Left ventricle myocardium inferior (tissue), 1 donor: ENCODE measurements around the gene NOM1. TPM values are rescaled to one million over a fixed set of nuclear protein-coding genes. Genes with fewer than 3 reads are reported as not detected.
"Not testable (repeated sequence)": the region's sequence is repeated elsewhere in the genome, so short reads cannot be mapped to it uniquely, and the experiment has no call there.

Experiments
- DNase-seq: peaks from one replicate; pipeline ENCODE4 v3.0.0-alpha.2; 2020
- H3K27ac ChIP-seq: fragments of 200-600 bp; replicated peaks from 2 replicates; pipeline ENCODE4 v1.8.0; 2021
- H3K27me3 ChIP-seq: fragments of 200-600 bp; 2 replicates; pipeline ENCODE4 v1.8.0; 2021; ENCODE audit warnings: low read depth
- H3K36me3 ChIP-seq: fragments of 200-600 bp; 2 replicates; pipeline ENCODE4 v1.8.0; 2021
- H3K4me1 ChIP-seq: fragments of 200-600 bp; 2 replicates; pipeline ENCODE4 v1.8.0; 2021
- H3K4me3 ChIP-seq: fragments of 200-600 bp; 2 replicates; pipeline ENCODE4 v1.8.0; 2021; ENCODE audit warnings: mild to moderate bottlenecking, moderate library complexity
- H3K9me3 ChIP-seq: fragments of 200-600 bp; replicated peaks from 2 replicates; pipeline ENCODE4 v1.8.0; 2021
- intact Hi-C: fragments of 100-400 bp; cut with micrococcal nuclease; formaldehyde crosslinking; loops from one replicate; pipeline ENCODE4 v1.11.0; 2022
- total RNA-seq: library from RNA; stranded (reverse); fragmentation: NEBNext Ultra II Directional; extraction: Animal tissue kit (Norgen Biotek cat#: 25700); gene quantifications from one replicate; pipeline ENCODE4 v1.2.1, GENCODE V29; 2021
- TF ChIP-seq, protein P1 (sequence below): fragments of 200-600 bp; IDR thresholded peaks from 2 replicates; pipeline ENCODE4 v1.8.0; 2021; ENCODE audit warnings: antibody characterized with exemption, mild to moderate bottlenecking, borderline replicate concordance
- donor health status: DM: no; HTN: yes; CAD: no; lungs with severe emphysema.

The NOM1 gene
- total RNA-seq, 1 donor from 2014 or later: 10.5 TPM

DNA sequence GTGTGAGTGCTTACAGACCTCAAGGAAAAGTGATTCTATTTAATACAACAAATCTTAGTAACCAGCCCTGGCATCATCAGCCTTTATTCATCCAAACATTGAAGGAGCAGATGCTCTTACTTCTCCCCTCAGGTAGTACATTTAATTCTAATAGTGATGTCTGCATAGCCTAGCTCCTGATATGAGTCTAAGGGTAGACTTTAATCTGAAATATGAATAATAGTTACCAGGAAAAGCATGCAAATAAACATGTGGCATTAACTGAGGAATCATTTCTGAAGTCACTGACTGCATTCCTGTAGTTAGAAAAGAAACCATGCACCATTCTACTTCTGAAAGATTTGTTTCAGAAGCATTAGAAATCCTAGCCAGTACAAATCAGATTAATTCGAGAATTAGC lies 30.9 kb upstream of the NOM1 start:
- no peaks in the 10 kb centered on the region for H3K4me1 ChIP-seq
- peaks cover 44% of the 10 kb centered on the region for H3K27me3 ChIP-seq
- TF ChIP-seq, protein P1, sequence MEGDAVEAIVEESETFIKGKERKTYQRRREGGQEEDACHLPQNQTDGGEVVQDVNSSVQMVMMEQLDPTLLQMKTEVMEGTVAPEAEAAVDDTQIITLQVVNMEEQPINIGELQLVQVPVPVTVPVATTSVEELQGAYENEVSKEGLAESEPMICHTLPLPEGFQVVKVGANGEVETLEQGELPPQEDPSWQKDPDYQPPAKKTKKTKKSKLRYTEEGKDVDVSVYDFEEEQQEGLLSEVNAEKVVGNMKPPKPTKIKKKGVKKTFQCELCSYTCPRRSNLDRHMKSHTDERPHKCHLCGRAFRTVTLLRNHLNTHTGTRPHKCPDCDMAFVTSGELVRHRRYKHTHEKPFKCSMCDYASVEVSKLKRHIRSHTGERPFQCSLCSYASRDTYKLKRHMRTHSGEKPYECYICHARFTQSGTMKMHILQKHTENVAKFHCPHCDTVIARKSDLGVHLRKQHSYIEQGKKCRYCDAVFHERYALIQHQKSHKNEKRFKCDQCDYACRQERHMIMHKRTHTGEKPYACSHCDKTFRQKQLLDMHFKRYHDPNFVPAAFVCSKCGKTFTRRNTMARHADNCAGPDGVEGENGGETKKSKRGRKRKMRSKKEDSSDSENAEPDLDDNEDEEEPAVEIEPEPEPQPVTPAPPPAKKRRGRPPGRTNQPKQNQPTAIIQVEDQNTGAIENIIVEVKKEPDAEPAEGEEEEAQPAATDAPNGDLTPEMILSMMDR: no peak
- intact Hi-C loops: no loop called here
- H3K4me3 ChIP-seq: no peak overlapping the region
- DNase-seq: no peak
- no peaks in the 10 kb centered on the region for H3K9me3 ChIP-seq
- no peak overlapping the region for H3K27ac ChIP-seq
- no peaks in the 10 kb centered on the region for H3K36me3 ChIP-seq

DNA sequence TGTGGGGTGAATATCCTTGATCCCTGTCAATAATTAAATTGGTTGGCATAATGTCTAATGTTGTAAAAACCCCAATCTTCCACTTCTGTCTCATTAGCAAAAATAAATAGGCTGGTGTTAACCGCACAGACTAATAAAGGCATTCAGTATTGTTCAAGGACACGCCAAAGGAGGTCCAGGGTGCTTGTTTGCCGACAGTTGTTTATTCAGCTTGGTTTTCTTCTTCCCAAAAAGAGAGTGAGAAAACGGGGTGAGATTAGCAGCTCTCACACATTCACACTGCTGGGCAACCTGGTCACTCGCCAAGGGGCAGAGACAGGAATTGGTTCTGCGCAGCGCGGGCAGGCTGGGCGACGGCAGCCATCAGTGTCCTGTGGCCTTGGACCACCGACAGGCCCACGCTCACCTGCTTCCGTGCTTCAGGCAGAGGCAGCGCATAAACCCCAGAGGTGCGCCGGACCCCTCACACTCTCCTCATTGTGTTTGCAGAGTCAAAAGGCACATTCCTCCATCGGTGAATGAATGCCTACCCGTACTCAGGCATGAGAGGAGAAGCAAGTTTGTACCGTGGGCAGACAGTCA lies 30.3 kb upstream of the NOM1 start:
- Histone ChIP-seq H3K27me3 (peaks cover 44% of the 10 kb centered on the region), H3K4me3 (no peak overlapping the region), H3K27ac (no peak overlapping the region), H3K4me1 (no peaks in the 10 kb centered on the region), H3K9me3 (no peaks in the 10 kb centered on the region), H3K36me3 (no peaks in the 10 kb centered on the region)
- TF ChIP-seq, protein P1: no peak
- DNase-seq: no peak
- intact Hi-C loops: no loop called here

DNA sequence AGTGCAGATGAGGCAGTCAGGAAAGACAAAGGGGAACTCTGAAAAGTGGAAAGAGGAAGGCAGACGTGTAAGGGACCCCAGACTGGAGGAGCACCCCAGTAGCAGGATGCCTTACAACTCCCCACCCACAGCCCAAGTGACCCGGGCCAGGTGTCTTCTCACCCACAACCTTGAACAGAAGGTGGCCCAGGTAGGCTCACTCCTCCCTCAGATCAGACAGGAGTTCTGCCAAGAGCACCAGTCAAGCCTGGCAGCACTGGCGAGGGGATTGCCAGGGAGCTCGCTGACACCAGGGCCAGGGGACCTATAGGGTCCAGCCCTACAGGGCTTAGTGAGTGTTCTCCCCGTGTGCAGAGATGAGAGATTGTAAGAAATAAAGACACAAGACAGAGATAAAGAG lies 29.4 kb upstream of the NOM1 start:
- no peak for DNase-seq
- TF ChIP-seq, protein P1: no peak
- peaks cover 44% of the 10 kb centered on the region for H3K27me3 ChIP-seq
- no peaks in the 10 kb centered on the region for H3K4me1 ChIP-seq
- H3K27ac ChIP-seq: no peak overlapping the region
- H3K36me3 ChIP-seq: no peaks in the 10 kb centered on the region
- H3K4me3 ChIP-seq: no peak overlapping the region
- intact Hi-C loops: no loop called here
- no peaks in the 10 kb centered on the region for H3K9me3 ChIP-seq

DNA sequence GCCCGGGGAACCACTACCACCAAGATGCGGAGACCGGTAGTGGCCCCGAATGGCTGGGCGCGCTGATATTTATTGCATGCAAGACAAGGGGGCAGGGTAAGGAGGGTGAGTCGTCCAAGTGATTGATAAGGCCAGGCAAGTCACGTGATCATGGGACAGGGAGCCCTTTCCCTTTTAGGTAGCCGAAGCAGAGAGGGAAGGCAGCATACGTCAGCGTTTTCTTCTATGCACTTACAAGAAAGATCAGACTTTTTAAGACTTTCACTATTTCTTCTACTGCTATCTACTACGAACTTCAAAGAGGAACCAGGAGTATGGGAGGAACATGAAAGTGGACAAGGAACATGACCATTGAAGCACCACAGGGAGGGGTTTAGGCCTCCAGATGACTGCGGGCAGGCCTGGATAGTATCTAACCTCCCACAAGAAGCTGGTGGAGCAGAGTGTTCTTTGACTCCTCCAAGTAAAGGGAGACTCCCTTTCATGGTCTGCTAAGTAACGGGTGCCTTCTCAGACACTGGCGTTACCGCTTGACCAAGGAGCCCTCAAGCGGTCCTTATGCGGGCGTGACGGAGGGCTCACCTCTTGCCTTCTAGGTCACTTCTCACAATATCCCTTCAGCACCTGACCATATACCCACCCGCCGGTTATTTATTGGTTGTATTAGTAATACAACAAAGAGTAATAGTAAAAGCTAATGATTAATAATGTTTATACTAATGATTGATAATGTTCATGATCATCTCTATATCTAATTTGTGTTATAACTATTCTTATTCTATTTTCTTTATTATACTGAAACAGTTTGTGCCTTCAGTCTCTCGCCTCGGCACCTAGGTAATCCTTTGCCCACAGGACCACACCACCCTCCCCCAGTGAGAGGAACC lies 28.8 kb upstream of the NOM1 start:
- intact Hi-C loops, H3K4me1 ChIP-seq: not testable (repeated sequence)
- H3K27me3 ChIP-seq: peaks cover 44% of the 10 kb centered on the region

DNA sequence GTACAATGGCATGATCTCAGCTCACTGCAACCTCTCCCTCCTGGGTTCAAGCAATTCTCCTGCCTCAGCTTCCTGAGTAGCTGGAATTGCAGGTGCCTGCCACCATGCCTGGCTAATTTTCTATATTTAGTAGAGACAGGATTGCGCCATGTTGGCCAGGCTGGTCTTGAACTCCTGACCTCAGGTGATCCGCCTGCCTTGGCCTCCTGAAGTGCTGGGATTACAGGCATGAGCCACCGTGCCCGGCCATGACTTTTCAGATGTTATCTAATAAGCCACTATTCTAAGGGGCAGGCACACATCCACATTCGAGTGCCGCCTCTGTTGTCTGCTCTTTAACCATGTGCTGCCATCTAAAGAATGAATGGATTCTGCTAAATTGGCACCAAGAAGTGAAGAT lies 27.2 kb upstream of the NOM1 start:
- intact Hi-C loops, DNase-seq, H3K4me3 ChIP-seq, H3K27ac ChIP-seq, H3K36me3 ChIP-seq, H3K4me1 ChIP-seq, H3K9me3 ChIP-seq: not testable (repeated sequence)
- H3K27me3 ChIP-seq: peaks cover 44% of the 10 kb centered on the region

More for the DNA sequence above, 28.8 kb upstream of the NOM1 start:
- H3K9me3 ChIP-seq, DNase-seq, H3K36me3 ChIP-seq, H3K27ac ChIP-seq, H3K4me3 ChIP-seq: not testable (repeated sequence)

DNA sequence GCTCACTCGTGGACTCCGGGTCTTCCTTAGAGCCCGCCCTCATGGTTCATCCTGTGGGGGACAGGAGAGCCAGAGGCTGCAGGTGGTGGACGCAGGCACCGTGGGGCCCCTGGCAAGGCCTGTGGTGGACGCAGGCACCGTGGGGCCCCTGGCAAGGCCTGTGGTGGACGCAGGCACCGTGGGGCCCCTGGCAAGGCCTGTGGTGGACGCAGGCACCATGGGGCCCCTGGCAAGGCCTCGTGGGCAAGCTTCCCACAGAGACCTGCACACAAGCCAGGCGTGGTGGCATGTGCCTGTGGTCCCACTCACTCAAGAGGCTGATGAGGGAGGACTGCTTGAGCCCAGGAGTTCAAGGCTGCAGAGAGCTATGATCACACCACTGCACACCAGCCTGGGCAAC lies 23.7 kb upstream of the NOM1 start:
- H3K27me3 ChIP-seq: peaks cover 44% of the 10 kb centered on the region
- H3K27ac ChIP-seq, intact Hi-C loops, H3K36me3 ChIP-seq, H3K9me3 ChIP-seq, DNase-seq, H3K4me3 ChIP-seq, H3K4me1 ChIP-seq: not testable (repeated sequence)
